Loucy (cell line): Measurements from ENCODE around the gene COX4I2.
"Not testable (repeated sequence)": the region's sequence is repeated elsewhere in the genome, so short reads cannot be mapped to it uniquely, and the experiment has no call there.

ENCODE experiments used
- H2AFZ ChIP-seq: fragments of 200-600 bp; sonication (generic); 2 replicates; pipeline ENCODE4 v1.6.0; 2016; ENCODE audit warnings: antibody characterized with exemption, mild to moderate bottlenecking, low read length, moderate library complexity
- H3F3A ChIP-seq: fragments of 200-600 bp; 2 replicates; pipeline ENCODE4 v1.6.0; 2016; ENCODE audit warnings: antibody characterized with exemption, low read depth, mild to moderate bottlenecking
- H3K27me3 ChIP-seq: fragments of 200-600 bp; sonication (generic); 2 replicates; pipeline ENCODE4 v1.6.1; 2014; ENCODE audit warnings: low read length, mild to moderate bottlenecking; ENCODE audit not compliant: insufficient read depth, poor library complexity, severe bottlenecking
- H3K36me3 ChIP-seq: fragments of 200-600 bp; sonication (generic); 2 replicates; pipeline ENCODE4 v1.6.1; 2016; ENCODE audit warnings: low read length; ENCODE audit not compliant: insufficient read depth
- H3K4me1 ChIP-seq: fragments of 200-600 bp; sonication (generic); 2 replicates; pipeline ENCODE4 v1.5.1; 2014; ENCODE audit warnings: low read length, mild to moderate bottlenecking; ENCODE audit not compliant: insufficient read depth, poor library complexity, severe bottlenecking
- H3K4me2 ChIP-seq: fragments of 200-600 bp; sonication (generic); 2 replicates; pipeline ENCODE4 v1.6.0; 2014; ENCODE audit warnings: antibody characterized with exemption, low read length, low read depth, mild to moderate bottlenecking; ENCODE audit not compliant: poor library complexity, severe bottlenecking
- H3K4me3 ChIP-seq: fragments of 200-600 bp; sonication (generic); 2 replicates; pipeline ENCODE4 v1.5.1; 2014; ENCODE audit warnings: low read length, mild to moderate bottlenecking, mixed read lengths; ENCODE audit not compliant: poor library complexity, severe bottlenecking
- H3K79me2 ChIP-seq: fragments of 200-600 bp; sonication (generic); 2 replicates; pipeline ENCODE4 v1.6.1; 2014; ENCODE audit warnings: low read length; ENCODE audit not compliant: insufficient read depth
- H3K9ac ChIP-seq: fragments of 200-600 bp; sonication (generic); 2 replicates; pipeline ENCODE4 v1.6.0; 2014; ENCODE audit warnings: mild to moderate bottlenecking, low read depth, low read length, moderate library complexity; ENCODE audit not compliant: poor library complexity, severe bottlenecking
- H3K9me2 ChIP-seq: fragments of 200-600 bp; sonication (generic); replicated peaks from 2 replicates; pipeline ENCODE4 v1.6.1; 2016; ENCODE audit warnings: low read depth, low read length, mixed read lengths
- H3K9me3 ChIP-seq: fragments of 200-600 bp; sonication (generic); 2 replicates; pipeline ENCODE4 v1.6.1; 2014; ENCODE audit warnings: mild to moderate bottlenecking, antibody characterized with exemption, low read length, low read depth; ENCODE audit not compliant: insufficient read depth
- H4K20me1 ChIP-seq: fragments of 200-600 bp; sonication (generic); 2 replicates; pipeline ENCODE4 v1.6.0; 2014; ENCODE audit warnings: antibody characterized with exemption, low read length, mild to moderate bottlenecking; ENCODE audit not compliant: insufficient read depth, poor library complexity, severe bottlenecking
- CTCF ChIP-seq: fragments of 200-600 bp; sonication (generic); conservative IDR thresholded peaks from 2 replicates; pipeline ENCODE4 v1.5.1; 2014; ENCODE audit warnings: mild to moderate bottlenecking, antibody characterized with exemption, low read length
- EZH2phosphoT487 ChIP-seq: fragments of 200-600 bp; IDR thresholded peaks from 2 replicates; pipeline ENCODE4 v1.6.1; 2018; ENCODE audit warnings: antibody characterized with exemption, mild to moderate bottlenecking, moderate library complexity, borderline replicate concordance

The COX4I2 gene

DNA sequence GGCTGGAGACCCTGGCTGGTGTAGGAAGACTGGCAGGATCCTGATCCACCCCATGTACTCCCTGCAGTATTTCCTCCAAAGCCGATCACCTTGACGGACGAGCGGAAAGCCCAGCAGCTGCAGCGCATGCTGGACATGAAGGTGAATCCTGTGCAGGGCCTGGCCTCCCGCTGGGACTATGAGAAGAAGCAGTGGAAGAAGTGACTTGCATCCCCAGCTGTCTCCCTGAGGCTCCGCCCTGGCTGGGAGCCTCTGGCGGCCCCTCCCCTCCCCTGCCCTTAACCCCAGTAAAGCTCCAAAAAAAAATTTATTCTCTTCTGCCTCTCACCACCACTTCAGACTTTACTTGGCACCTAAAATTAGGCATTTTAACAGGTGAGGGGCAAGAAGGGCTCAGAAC lies 7.0 kb downstream of the COX4I2 start:
- no peaks in the 10 kb centered on the region for H3K9me2 ChIP-seq
- no peaks in the 10 kb centered on the region for H3K36me3 ChIP-seq
- no peak overlapping the region for H3K4me3 ChIP-seq
- H3K9ac ChIP-seq = no peak overlapping the region
- H3K4me1 ChIP-seq = peaks cover 7% of the 10 kb centered on the region
- H3K4me2 ChIP-seq = no peak overlapping the region
- H3K27me3 ChIP-seq = no peaks in the 10 kb centered on the region
- no peak overlapping the region for H2AFZ ChIP-seq
- H4K20me1 ChIP-seq = no peaks in the 10 kb centered on the region
- TF ChIP-seq EZH2phosphoT487 = no peak
- H3K9me3 ChIP-seq = no peaks in the 10 kb centered on the region
- H3K79me2 ChIP-seq = no peaks in the 10 kb centered on the region
- no peaks in the 10 kb centered on the region for H3F3A ChIP-seq

DNA sequence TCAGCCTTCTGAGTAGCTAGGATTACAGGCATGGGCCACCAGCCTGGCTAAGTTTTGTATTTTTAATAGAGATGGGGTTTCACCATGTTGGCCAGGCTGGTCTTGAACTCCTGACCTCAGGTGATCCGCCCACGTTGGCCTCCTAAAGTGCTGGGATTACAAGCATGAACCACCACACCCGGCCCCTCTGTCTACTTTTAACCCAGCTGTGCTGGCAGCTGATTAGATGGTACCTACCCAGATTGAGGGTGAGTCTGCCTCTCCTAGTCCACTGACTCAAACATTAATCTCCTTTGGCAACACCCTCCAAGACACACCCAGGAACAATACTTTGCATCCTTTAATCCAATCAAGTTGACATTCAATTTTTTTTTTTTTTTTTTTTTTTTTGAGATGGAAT lies 10.4 kb downstream of the COX4I2 start:
- H3K36me3 ChIP-seq, H2AFZ ChIP-seq, H3K27me3 ChIP-seq, H3K4me1 ChIP-seq, H3K9me3 ChIP-seq, H3K79me2 ChIP-seq, H3K4me3 ChIP-seq, H3K4me2 ChIP-seq, H3F3A ChIP-seq, H3K9ac ChIP-seq, H3K9me2 ChIP-seq, H4K20me1 ChIP-seq: not testable (repeated sequence)

- Histone ChIP-seq H3K36me3 (no peaks in the 10 kb centered on the region), H3K9ac (no peak overlapping the region), H4K20me1 (no peaks in the 10 kb centered on the region), H3K9me3 (no peaks in the 10 kb centered on the region), H3K27me3 (no peaks in the 10 kb centered on the region), H3F3A (no peaks in the 10 kb centered on the region), H3K4me1 (no peaks in the 10 kb centered on the region), H2AFZ (no peak overlapping the region), H3K79me2 (no peaks in the 10 kb centered on the region), H3K4me3 (no peak overlapping the region), H3K4me2 (no peak overlapping the region), H3K9me2 (no peaks in the 10 kb centered on the region)
- TF ChIP-seq CTCF = no peak
- no peak for TF ChIP-seq EZH2phosphoT487
Observed at GRCh38 chr20:31652917-31653396, 15.2 kb downstream of the COX4I2 start.

DNA sequence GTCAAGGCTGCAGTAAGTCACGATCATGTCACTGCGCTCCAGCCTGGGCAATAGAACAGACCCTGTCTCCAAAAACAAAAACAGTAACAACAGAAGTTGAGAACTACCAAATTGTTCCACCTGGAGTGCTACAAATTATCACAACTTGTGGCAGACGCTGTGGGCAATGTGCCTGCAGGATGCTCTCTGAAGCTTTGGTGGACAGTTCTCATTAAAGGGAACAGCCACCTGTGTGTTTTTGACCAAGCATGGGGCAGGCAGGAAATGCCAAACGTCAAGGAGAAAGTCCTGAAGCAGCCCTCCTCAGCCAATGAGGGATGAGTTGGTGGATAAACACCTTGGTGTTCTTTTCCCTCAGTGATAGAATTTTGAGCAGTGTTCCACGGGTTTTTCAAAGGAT lies 15.8 kb downstream of the COX4I2 start:
- H3K4me3 ChIP-seq = no peak overlapping the region
- no peaks in the 10 kb centered on the region for H3K9me3 ChIP-seq
- no peak overlapping the region for H3K9ac ChIP-seq
- H2AFZ ChIP-seq = no peak overlapping the region; the same call in 1 of the 2 replicates
- no peak for TF ChIP-seq EZH2phosphoT487
- no peak for TF ChIP-seq CTCF
- H3K27me3 ChIP-seq = no peaks in the 10 kb centered on the region
- H3K4me2 ChIP-seq = no peak overlapping the region
- H3K79me2 ChIP-seq = no peaks in the 10 kb centered on the region
- H3F3A ChIP-seq = no peaks in the 10 kb centered on the region
- no peaks in the 10 kb centered on the region for H3K9me2 ChIP-seq
- H3K4me1 ChIP-seq = no peaks in the 10 kb centered on the region
- no peaks in the 10 kb centered on the region for H4K20me1 ChIP-seq
- no peaks in the 10 kb centered on the region for H3K36me3 ChIP-seq
